ENCODE results near the gene PRKCH. TPM values are rescaled to one million over a fixed set of nuclear protein-coding genes. Genes with fewer than 3 reads are reported as not detected.

PRKCH gene
- polyA plus RNA-seq, 2 of the 4 experiments (the other 2 are of a cell fraction) = 10.0 to 10.2 TPM

DNA sequence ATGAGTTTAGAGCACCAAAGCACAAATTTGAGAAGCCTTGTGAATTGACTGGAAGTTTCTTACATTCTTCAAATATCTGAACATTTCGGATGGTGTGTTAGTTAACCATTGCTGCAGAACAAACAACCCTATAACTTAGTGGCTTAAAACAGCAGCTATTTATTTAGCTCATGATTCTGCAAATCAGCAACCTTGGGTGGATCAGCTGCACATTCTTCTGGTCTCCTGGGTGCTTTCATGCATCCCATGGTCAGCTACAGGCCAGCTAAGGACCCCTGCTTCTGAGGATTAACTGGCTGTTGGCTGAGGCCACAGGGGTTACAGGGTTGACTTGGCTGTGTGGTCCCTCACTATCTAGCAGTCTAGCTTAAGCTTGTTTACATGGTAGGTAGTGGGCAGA is 260.0 kb downstream of the PRKCH start:
- peak overlapping the region; percentile 70 to 82 for H3K27ac ChIP-seq
- H3K4me3 ChIP-seq = no peak overlapping the region
- peak; percentile 48 to 70; a peak in 3 of 6 replicates for ATAC-seq
- peaks cover 55% of the 10 kb centered on the region for H3K4me1 ChIP-seq
- no peak for FAIRE-seq
- H3K9me3 ChIP-seq = no peaks in the 10 kb centered on the region
- no peak for TF ChIP-seq CEBPB (IDR thresholded peaks at IDR 0.05)
- no peak for TF ChIP-seq EP300 (IDR thresholded peaks at IDR 0.05)
- TF ChIP-seq, protein P1, sequence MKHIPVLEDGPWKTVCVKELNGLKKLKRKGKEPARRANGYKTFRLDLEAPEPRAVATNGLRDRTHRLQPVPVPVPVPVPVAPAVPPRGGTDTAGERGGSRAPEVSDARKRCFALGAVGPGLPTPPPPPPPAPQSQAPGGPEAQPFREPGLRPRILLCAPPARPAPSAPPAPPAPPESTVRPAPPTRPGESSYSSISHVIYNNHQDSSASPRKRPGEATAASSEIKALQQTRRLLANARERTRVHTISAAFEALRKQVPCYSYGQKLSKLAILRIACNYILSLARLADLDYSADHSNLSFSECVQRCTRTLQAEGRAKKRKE (CRISPR knock-in tag; IDR thresholded peaks at IDR 0.05; ENCODE audit: low read depth) = no peak
- no peak for TF ChIP-seq POLR2A (IDR thresholded peaks at IDR 0.05; ENCODE audit: low read length)
- TF ChIP-seq TFCP2L1 (CRISPR knock-in tag; IDR thresholded peaks at IDR 0.05) = no peak
- no peak for TF ChIP-seq TP53 (CRISPR knock-in tag; IDR thresholded peaks at IDR 0.05)
- TF ChIP-seq KDM1A (IDR thresholded peaks at IDR 0.05; ENCODE audit: low read depth) = no peak
- TF ChIP-seq, protein P2, sequence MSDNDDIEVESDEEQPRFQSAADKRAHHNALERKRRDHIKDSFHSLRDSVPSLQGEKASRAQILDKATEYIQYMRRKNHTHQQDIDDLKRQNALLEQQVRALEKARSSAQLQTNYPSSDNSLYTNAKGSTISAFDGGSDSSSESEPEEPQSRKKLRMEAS (IDR thresholded peaks at IDR 0.05) = peak; percentile 11; the same call in 1 of the 2 replicates
- no peak for TF ChIP-seq ZNF302 (CRISPR knock-in tag; IDR thresholded peaks at IDR 0.05)
- no peak for TF ChIP-seq E2F6 (IDR thresholded peaks at IDR 0.05; ENCODE audit: borderline replicate concordance, low read depth)
- TF ChIP-seq EHF (CRISPR knock-in tag; IDR thresholded peaks at IDR 0.05) = no peak
- TF ChIP-seq GATA3 (IDR thresholded peaks at IDR 0.05; ENCODE audit: borderline replicate concordance) = no peak
- peak; percentile 64 for TF ChIP-seq MAFK (IDR thresholded peaks at IDR 0.05; ENCODE audit: partially characterized antibody)
- TF ChIP-seq HOXA7 (CRISPR knock-in tag; IDR thresholded peaks at IDR 0.05) = no peak
- no peak for DNase-seq (ENCODE audit: low read depth in 1 of 2, low spot score in 1 of 2)
- ChIA-PET POLR2A (interaction anchor here (1.3 to 2.1 kb wide), 2 partner anchors 114 to 169 kb away, joined by 4 to 9 read pairs; partner anchors contain the start of gene HIF1A), CTCF (interaction anchor here (0.7 to 2.0 kb wide), 3 partner anchors 106 to 257 kb away, joined by 3 to 4 read pairs (median 3); no protein-coding TSS in a partner anchor)
- peak overlapping the region; percentile 74 for H3K4me2 ChIP-seq
- WGBS (ENCODE audit: missing lambda C conversion rate) = 10% methylated on average over 1 of the region's 1 CpG

- no peak for TF ChIP-seq KDM1A (IDR thresholded peaks at IDR 0.05; ENCODE audit: low read depth)
- TF ChIP-seq POLR2AphosphoS2 (conservative IDR thresholded peaks at IDR 0.05; ENCODE audit: low read length) = no peak
- no peak for TF ChIP-seq JUNB (IDR thresholded peaks at IDR 0.05)
- no peak for TF ChIP-seq ZC3H11A (IDR thresholded peaks at IDR 0.05)
- TF ChIP-seq TP53 (CRISPR knock-in tag; IDR thresholded peaks at IDR 0.05) = no peak
- no peak for TF ChIP-seq E2F6 (IDR thresholded peaks at IDR 0.05; ENCODE audit: borderline replicate concordance, low read depth)
- no peak for TF ChIP-seq KDM5A (IDR thresholded peaks at IDR 0.05)
- TF ChIP-seq CEBPB (IDR thresholded peaks at IDR 0.05) = no peak
- no peak for TF ChIP-seq BCL3 (IDR thresholded peaks at IDR 0.05)
- no peak for TF ChIP-seq RNF2 (IDR thresholded peaks at IDR 0.05; ENCODE audit: borderline replicate concordance, low read depth)
- no peak for TF ChIP-seq FOXS1 (CRISPR knock-in tag; IDR thresholded peaks at IDR 0.05)
- TF ChIP-seq REST (IDR thresholded peaks at IDR 0.05) = no peak
- no peak for TF ChIP-seq TFCP2L1 (CRISPR knock-in tag; IDR thresholded peaks at IDR 0.05)
- TF ChIP-seq, protein P1 (CRISPR knock-in tag; IDR thresholded peaks at IDR 0.05; ENCODE audit: low read depth) = no peak
- TF ChIP-seq NR3C1 (IDR thresholded peaks at IDR 0.05) = no peak
- TF ChIP-seq HOXB13 (CRISPR knock-in tag; IDR thresholded peaks at IDR 0.05; ENCODE audit: low read depth) = no peak
- no peak for TF ChIP-seq ELK1 (IDR thresholded peaks at IDR 0.05; ENCODE audit: low read depth, low read length)
- TF ChIP-seq MAZ (IDR thresholded peaks at IDR 0.05; ENCODE audit: borderline replicate concordance, low read depth, low read length) = no peak
- TF ChIP-seq ESRRA (IDR thresholded peaks at IDR 0.05; ENCODE audit: borderline replicate concordance, low read length) = no peak
- Histone ChIP-seq H3K4me2 (peak overlapping the region; percentile 74), H3K27ac (peak overlapping the region; percentile 70 to 82), H3K9me3 (no peaks in the 10 kb centered on the region), H3K4me3 (no peak overlapping the region), H3K4me1 (peaks cover 61% of the 10 kb centered on the region)
- CTCF ChIA-PET = interaction anchor here (0.7 to 2.0 kb wide), 2 partner anchors 11 to 256 kb away, joined by 3 to 4 read pairs; no protein-coding TSS in a partner anchor
- WGBS (ENCODE audit: missing lambda C conversion rate) = 85% methylated on average over 3 of the region's 3 CpGs
- FAIRE-seq (no peak), ATAC-seq (no peak), DNase-seq (ENCODE audit: low read depth in 1 of 2, low spot score in 1 of 2) (no peak)
- POLR2A ChIA-PET = interaction anchor here (1.3 to 2.1 kb wide), 2 partner anchors 113 to 168 kb away, joined by 4 to 9 read pairs; partner anchors contain the start of gene HIF1A
Measured at GRCh38 chr14:61581955-61582615, 260.7 kb downstream of the PRKCH start.

All from A549 (cell line).